NB4 (cell line): Measurements from ENCODE around the gene UNC13D.

ENCODE experiments used
- DNase-seq: peaks from one replicate; pipeline ENCODE4 v3.0.0; 2010; ENCODE audit warnings: low read depth
- H3K4me3 ChIP-seq: one replicate; pipeline ENCODE4 v1.5.1; 2011; ENCODE audit warnings: mild to moderate bottlenecking, low read depth, low read length, moderate library complexity
- CTCF ChIP-seq: IDR thresholded peaks from one replicate; pipeline ENCODE4 v1.5.1; 2012; ENCODE audit warnings: low read depth, low read length
- MAX ChIP-seq: IDR thresholded peaks from 2 replicates; pipeline ENCODE4 v1.6.1; 2011; ENCODE audit warnings: low read depth, low read length
- MYC ChIP-seq: IDR thresholded peaks from 2 replicates; pipeline ENCODE4 v1.6.1; 2011; ENCODE audit warnings: low read depth, low read length
- POLR2A ChIP-seq: IDR thresholded peaks from 2 replicates; pipeline ENCODE4 v1.6.1; 2011; ENCODE audit warnings: mild to moderate bottlenecking; ENCODE audit not compliant: insufficient read length; ENCODE audit errors: extremely low read depth

The UNC13D gene

GRCh38 chr17:75778861-75779249, 65.3 kb downstream of the UNC13D start:
- H3K4me3 ChIP-seq: peak overlapping the region; percentile 93
- TF ChIP-seq CTCF (peak; percentile 48), POLR2A (no peak)
- DNase-seq: no peak

GRCh38 chr17:75778066-75778860, 65.9 kb downstream of the UNC13D start:
- peak overlapping the region; percentile 93 for H3K4me3 ChIP-seq
- DNase-seq: peak; percentile 32

- peak overlapping the region; percentile 93 for H3K4me3 ChIP-seq
- no peak for DNase-seq
- TF ChIP-seq MYC (no peak), POLR2A (no peak), CTCF (no peak), MAX (no peak)
These were observed 66.8 kb downstream of the UNC13D start for GRCh38 chr17:75777296-75777922.
